IMR-90 (cell line): ENCODE measurements around the gene DGKD.

ENCODE experiments used
- BHLHE40 ChIP-seq: fragments of 150-350 bp; IDR thresholded peaks from 2 replicates; pipeline ENCODE4 v1.6.1; 2016; ENCODE audit warnings: mild to moderate bottlenecking, low read depth, low read length
- CEBPB ChIP-seq: IDR thresholded peaks from 2 replicates; pipeline ENCODE4 v1.6.1; 2012; ENCODE audit warnings: low read depth, low read length, improper control_type of control experiment
- CHD1 ChIP-seq: IDR thresholded peaks from 2 replicates; pipeline ENCODE4 v1.6.1; 2012; ENCODE audit warnings: low read depth, low read length, improper control_type of control experiment
- MAFK ChIP-seq: IDR thresholded peaks from 2 replicates; pipeline ENCODE4 v1.6.1; 2012; ENCODE audit warnings: low read depth, low read length, improper control_type of control experiment
- MXI1 ChIP-seq: IDR thresholded peaks from 2 replicates; pipeline ENCODE4 v1.6.1; 2012; ENCODE audit warnings: low read depth, mild to moderate bottlenecking, low read length, moderate library complexity, borderline replicate concordance
- POLR2A ChIP-seq: IDR thresholded peaks from 2 replicates; pipeline ENCODE4 v1.6.1; 2012; ENCODE audit warnings: mild to moderate bottlenecking, low read depth, low read length
- RFX5 ChIP-seq: IDR thresholded peaks from 2 replicates; pipeline ENCODE4 v1.8.0; 2012; ENCODE audit warnings: low read depth, mild to moderate bottlenecking, low read length, moderate library complexity
- TF ChIP-seq, protein P1 (sequence below): conservative IDR thresholded peaks from 2 replicates; pipeline ENCODE4 v1.5.1; 2012; ENCODE audit warnings: mild to moderate bottlenecking, low read depth, low read length, improper control_type of control experiment

DNA sequence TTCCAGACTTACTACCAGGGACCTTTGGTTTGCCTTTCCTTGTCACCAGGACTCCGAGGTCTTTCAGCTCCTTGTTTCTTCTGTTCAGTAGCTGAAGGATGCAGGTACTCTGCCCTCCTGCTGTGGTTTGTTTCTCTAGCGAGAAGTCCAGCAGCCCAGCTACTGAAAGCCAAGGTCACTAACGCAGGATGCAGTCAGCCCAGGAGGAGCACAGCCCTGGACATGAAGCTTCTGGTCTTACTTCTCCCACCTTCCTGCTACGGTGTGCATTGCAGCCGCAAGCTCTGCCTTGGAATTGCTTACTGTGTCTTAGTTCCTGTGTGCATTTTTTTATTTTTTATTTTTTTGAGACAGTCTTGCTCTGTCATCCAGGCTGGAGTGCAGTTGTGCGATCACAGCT is 62.4 kb downstream of the DGKD start:
- TF ChIP-seq, protein P1, sequence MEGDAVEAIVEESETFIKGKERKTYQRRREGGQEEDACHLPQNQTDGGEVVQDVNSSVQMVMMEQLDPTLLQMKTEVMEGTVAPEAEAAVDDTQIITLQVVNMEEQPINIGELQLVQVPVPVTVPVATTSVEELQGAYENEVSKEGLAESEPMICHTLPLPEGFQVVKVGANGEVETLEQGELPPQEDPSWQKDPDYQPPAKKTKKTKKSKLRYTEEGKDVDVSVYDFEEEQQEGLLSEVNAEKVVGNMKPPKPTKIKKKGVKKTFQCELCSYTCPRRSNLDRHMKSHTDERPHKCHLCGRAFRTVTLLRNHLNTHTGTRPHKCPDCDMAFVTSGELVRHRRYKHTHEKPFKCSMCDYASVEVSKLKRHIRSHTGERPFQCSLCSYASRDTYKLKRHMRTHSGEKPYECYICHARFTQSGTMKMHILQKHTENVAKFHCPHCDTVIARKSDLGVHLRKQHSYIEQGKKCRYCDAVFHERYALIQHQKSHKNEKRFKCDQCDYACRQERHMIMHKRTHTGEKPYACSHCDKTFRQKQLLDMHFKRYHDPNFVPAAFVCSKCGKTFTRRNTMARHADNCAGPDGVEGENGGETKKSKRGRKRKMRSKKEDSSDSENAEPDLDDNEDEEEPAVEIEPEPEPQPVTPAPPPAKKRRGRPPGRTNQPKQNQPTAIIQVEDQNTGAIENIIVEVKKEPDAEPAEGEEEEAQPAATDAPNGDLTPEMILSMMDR: no peak
- no peak for TF ChIP-seq POLR2A
- no peak for TF ChIP-seq BHLHE40
- no peak for TF ChIP-seq RFX5
- no peak for TF ChIP-seq CHD1
- TF ChIP-seq MXI1: no peak
- TF ChIP-seq MAFK: no peak
- no peak for TF ChIP-seq CEBPB
